Cerebellar cortex (tissue), 1 donor: Measurements from ENCODE around the gene TNFSF11.
"Not testable (repeated sequence)": the region's sequence is repeated elsewhere in the genome, so short reads cannot be mapped to it uniquely, and the experiment has no call there.

Experiments
- DNase-seq: peaks from one replicate; pipeline ENCODE4 v3.0.0-alpha.2; 2015; ENCODE audit warnings: low spot score

Gene TNFSF11, protein sequence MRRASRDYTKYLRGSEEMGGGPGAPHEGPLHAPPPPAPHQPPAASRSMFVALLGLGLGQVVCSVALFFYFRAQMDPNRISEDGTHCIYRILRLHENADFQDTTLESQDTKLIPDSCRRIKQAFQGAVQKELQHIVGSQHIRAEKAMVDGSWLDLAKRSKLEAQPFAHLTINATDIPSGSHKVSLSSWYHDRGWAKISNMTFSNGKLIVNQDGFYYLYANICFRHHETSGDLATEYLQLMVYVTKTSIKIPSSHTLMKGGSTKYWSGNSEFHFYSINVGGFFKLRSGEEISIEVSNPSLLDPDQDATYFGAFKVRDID

DNA sequence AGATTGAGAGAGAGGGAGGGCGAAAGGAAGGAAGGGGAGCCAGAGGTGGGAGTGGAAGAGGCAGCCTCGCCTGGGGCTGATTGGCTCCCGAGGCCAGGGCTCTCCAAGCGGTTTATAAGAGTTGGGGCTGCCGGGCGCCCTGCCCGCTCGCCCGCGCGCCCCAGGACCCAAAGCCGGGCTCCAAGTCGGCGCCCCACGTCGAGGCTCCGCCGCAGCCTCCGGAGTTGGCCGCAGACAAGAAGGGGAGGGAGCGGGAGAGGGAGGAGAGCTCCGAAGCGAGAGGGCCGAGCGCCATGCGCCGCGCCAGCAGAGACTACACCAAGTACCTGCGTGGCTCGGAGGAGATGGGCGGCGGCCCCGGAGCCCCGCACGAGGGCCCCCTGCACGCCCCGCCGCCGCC is at the start of gene TNFSF11:
TSS of gene TNFSF11 (plus strand) at position 142 of the 400 bp plus-strand sequence. CDS start at position 294, 152 bp downstream.
- no peak for DNase-seq

DNA sequence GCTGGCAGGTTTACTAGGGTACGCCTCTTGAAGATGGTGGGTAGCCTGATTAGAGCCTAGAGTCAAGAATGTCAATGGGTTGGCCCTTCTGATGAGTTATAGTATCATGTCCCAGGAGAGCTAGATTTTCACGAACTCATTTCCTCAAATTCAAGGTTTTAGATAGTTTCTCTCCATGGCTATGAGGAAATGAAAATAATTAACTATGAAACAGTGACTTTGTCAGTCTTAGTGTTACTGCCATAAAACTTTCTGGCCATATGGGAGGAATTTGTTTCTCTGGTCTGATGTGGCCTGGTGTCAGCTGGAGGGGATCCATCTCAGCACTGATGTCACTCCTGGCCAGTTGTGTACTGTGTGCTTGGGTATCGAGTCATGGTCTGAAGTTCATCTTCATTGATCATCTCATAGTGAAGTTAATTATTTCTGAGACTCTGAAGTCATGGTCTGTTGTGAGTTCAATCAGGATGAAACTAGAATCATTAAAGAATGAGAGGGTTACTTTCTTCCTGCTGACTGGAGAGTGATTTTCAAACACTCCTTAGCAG is 49.4 kb upstream of the TNFSF11 start:
- no peak for DNase-seq

DNA sequence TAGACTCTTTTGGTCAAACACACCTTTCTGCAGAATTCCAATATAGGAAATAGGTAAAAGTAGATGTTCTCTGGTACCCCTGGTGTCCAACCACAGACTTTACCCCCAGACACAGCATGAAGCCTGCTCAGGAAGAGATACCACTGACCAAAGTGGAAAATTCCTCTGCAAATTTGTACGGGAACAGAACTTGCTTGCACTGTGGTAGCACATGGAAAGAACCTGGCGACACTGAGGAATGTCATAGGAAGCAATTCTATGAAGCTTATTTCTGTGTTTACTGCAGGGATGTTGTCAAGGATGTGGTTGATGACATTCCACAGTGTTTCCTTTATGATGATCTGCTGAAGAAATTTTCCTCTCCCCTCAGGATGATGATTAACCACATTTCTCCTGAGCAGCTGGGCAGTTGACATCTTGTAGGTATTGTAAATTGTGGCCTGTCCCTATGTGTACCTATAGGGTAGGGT is 48.9 kb upstream of the TNFSF11 start:
- DNase-seq: no peak

DNA sequence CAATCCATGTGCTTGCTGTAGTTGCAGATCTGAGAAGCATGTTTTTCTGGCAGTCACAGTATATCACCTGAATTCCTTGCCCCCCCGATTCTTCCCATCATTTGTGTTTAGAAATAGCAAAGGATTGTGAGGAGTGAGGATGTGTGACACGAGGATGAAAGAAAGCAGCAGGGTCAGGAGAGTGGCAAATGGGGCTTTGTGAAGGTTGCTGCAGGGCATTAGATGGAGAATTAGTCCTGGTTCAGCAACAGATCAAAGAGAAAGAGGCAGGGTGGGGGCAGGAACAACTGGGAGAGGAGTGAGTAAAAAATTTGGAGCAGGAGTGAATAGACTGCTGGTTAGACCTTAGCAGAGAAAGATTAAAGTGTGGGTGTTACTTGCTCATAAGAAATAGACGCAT is 47.7 kb upstream of the TNFSF11 start:
- no peak for DNase-seq

DNA sequence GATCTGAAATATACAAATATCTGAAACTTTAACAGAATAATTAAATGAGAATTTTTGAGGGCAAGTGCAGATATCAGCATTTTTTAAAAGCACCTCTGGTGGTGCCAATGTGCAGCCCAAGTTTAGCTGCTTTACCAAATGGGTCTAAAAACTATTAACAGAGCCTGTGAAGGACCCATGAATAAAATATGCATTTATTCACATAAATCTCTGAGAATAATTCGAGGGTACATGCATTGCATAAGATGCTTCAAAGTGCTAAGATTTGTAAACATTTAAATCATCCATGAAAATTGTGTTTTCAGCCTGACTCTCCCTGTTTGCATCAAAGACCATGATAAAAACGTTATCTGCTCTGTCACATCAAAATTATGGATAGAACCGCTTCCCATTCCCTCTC is 47.1 kb upstream of the TNFSF11 start:
- DNase-seq: no peak

DNA sequence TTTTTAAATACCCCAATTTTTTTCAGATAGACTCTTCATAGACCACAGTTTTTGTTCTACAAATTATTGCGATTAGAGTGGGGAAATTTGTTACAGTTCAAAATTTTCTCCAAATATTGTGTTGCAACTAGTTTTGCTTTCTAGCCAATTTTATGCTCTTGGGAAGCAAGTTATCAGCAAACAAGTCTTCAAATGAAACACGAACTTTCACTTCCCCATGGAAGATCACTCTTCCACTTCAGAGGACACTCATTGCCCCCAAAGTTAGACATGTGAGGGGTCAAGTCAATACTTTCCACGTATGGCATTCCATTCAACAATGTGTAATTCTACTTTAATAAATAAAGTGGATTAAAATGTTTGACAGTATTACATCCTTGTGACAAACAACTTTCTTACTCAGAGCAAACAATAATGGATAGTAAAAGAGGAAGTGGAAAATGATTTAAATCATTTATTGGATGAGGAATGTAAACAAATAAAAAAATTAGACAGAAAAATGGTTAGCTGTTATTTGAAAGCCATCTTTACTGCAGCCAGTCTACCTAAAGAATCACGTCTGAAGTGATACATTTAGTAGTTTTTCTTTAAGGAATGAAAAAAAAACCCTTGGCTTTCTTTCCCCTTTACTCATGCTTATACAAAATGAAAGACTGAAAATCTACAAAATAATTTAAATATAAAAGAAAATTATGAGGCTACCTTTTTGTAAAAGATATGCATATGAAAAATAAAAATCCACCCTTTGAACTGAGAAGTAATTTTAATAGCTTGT is 41.2 kb upstream of the TNFSF11 start:
- DNase-seq: no peak

DNA sequence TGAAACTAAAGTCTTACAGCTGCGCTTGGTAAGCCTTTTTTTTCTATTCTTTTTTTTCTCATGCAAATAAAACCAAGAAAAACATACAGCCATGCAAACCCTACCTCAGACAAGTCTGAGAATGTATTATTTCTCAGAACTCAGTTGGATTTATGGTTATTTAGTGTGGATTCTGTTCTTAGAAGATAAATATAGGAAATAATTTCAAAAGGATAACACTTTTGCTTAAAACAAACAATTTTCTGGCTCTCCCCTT is 40.7 kb upstream of the TNFSF11 start:
- DNase-seq: no peak

DNA sequence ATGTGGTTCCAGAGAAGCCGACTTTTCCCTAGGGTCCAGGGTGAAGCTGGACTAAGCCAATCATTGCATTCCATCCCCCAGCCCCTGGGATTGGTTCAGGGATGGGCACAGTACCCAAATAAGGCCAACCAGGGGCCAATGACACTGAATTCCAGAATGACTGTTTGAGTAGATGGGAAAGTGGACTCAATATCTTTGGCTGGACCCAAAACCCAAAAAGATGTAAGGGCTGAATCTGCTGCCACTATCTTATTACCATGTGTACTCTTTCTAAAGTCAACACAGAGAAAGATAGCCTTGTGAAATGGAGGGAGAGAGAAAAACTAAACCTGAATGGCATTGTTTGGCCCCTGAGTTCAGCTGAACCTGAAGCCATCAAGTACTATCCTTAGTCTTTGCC is 39.2 kb upstream of the TNFSF11 start:
- DNase-seq: no peak

DNA sequence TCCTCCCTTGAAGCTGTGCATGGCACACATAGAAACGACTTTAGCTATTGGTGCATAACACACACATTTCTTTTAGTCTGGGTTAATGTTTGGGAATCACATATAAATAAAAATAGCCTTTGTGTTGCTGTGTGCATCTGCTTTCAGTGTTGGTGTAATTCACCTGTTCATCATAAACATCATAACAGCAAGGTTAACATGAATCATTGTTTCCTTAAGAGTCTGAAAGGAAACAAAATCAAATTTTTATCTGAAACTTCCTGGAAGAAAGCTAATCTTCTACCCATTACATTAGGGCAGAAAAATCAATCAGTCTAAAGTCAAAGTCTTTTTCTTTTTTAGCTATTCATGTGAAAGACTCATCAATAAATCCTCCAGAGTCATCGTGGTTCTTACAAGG is 35.0 kb upstream of the TNFSF11 start:
- no peak for DNase-seq

DNA sequence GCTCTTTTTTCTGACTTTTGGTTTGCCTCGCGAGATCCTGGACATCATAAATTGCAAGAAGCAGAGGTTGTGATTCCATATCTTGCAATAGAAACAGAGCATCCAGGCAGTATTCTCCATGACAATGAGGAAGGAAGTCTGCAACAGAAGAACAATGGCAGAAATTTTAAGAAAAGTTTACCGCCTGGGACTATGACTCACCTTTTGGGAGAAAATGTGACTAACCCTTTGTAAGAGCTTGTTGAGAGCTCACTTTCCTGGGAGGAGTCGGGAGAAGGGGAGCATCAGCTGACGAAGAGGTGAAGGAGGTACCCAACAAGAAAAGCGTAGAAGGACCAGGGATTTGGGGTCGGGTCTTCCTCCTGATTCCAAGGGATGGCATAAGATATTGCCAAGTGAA is 34.3 kb upstream of the TNFSF11 start:
- no peak for DNase-seq

DNA sequence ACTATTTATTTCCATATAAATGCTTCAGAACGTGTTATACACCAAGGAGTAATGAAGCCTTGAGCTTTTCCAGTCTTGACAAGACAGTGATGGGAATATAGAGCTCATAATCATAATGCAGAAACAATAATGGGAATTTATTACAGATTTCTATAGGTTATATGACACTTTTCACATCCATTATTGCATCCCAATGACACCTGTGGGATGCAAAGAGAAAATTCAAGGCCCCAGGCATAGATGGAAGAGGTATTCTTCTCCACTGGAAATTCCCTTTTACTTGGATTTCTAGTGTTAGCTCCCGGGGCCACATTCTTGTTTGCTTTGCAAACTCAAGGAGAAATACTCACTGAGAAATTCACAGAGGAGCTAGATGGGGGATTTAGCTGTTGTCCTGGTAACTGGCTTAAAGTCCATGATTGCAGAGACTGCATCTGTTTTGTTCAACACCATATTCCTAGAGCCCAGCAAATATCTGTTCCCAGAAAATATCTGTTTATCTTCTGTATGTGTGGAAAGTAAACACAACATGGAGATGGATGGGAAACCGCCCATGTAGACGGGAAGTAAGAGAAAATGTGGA is 30.6 kb upstream of the TNFSF11 start:
- no peak for DNase-seq

DNA sequence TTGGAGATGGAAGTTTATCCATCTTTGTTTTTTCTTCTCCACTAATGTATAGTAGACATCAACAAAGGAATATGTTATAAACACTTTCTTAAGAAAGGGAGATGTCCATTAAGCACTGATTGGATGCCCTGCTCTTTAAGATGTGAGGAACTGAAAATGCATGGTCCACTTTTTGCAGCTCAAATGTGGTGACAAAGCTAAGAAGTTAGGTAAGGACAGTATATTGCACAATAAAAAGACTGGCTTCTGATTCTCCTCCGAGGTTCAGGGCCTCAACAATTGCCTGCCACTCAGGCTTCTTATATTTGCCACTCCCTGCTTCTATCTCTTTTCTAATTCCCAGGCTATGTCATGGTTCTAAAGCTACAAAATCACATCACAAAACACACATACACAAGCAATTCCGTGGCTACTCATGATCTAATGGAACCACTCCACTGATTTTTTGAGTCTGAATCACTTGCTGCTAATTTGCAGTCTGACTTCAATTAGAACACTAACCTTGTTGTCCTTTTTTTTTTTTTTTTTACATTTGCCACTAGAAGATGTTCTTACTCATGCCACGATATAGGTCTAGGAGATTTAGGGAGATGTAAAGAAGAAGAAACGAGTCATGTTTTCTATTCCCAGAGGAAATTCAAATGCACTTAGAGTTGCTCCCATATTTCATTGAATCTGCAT is 29.6 kb upstream of the TNFSF11 start:
- no peak for DNase-seq

DNA sequence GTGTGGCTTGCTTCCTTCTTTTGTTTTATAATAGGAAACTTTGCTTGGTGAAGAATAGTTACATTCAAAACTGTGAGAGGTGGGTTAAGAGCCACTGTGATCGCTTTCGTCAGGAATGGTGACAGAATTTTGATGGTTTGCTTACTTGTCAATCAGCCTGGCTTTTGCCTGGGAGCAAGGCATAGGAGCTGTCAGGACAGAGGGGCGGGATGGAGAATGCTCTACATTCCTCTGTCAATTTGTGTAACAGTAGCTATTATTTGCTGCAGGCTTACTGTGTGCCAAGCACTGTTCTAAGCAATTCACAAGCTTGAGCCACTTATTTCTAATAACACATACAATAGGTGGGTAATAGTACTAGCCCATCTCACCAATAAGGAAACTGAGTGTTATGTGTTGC is 28.1 kb upstream of the TNFSF11 start:
- no peak for DNase-seq

DNA sequence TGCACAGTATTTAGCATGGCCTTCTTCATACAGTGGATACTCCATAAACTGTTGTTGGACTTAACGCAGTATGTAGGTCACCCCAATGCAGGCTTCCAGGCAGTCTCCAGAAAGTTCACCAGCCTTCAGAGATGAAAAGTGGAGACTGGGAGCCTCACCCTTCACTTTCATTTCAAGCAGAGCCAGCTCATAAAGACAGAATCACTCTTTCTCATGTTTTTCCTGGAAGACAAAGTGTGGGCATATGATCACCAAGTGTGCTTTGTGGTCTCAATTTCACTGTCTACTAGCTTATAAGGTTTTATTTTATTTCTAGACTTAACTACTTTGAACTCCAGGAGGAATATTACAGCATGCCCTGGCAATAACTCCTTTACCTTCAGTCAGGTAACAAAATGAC is 26.3 kb upstream of the TNFSF11 start:
- no peak for DNase-seq

DNA sequence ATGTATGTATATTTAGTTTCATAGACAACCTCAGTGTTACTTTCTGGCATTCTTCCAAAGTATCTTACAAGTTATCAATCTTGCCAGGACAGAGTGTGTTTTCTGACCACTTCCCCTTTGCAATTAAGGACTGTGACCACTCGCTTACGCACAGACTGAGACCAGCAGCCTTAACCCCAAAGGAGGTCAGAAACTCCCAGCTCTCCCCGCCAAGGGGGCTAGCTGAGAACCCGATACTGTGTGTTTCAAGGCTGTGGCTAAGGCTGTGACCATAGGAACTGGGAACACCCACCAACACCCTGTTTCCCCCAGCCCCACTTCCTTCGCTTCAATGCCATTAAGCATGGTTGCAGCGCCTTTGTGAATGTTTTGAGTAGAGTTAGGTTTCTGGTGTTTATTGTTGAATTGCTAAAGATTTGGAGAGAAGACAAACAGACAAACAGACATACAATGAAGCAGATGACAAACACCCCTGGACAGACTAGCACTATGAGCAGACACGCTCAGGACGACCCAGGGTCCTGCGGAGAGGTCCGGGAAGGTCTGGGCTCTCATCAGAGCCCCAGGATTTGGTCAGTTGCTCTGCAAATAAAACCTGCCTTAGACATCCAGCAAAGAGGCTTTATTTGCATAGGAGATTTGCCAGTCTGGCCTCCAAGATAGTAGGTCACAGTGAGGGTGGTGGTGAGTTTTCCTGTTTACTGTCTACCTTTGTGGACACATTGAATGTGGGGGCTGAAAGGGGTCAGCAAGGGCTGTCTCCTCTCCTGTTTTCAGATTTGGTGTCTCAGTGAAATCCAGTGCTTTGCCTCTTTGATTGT is 25.0 kb upstream of the TNFSF11 start:
- no peak for DNase-seq

DNA sequence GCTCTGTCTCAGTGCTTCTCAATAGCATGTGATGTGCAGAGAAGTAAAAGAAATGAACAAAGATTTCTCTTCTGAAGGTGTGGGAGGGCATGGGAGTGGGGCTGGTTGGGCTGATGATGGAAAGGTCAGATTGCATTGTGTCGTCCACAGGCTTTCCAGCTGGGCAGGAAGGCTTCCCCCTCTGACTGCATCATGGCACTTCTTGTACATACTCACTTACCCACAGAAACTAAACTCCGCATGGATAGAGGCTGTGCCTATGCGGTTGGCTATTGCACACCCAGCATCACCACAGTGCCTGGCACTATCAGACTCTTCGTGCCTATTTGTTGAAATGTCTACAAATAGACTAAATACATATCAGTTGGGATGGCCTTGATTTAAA is 24.4 kb upstream of the TNFSF11 start:
- no peak for DNase-seq

DNA sequence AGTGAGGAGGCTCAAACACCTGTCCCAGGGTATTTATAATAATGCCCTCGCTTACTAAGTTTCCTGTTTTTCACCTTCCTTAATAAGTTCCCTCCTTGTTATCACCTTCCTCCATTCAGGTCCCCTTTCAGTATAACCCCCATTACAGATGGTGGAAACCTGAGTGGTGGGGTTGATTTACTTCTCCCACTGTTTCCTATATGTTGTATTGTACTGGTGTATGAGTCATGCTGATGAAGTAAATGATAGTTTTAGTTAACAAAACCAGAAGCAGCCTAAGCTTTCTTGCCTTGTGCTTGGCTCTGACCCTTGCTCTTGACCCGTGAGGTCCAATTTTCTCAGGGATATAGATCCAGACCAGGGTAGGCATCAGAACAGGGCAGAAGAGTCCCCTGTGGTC is 22.3 kb upstream of the TNFSF11 start:
- no peak for DNase-seq

DNA sequence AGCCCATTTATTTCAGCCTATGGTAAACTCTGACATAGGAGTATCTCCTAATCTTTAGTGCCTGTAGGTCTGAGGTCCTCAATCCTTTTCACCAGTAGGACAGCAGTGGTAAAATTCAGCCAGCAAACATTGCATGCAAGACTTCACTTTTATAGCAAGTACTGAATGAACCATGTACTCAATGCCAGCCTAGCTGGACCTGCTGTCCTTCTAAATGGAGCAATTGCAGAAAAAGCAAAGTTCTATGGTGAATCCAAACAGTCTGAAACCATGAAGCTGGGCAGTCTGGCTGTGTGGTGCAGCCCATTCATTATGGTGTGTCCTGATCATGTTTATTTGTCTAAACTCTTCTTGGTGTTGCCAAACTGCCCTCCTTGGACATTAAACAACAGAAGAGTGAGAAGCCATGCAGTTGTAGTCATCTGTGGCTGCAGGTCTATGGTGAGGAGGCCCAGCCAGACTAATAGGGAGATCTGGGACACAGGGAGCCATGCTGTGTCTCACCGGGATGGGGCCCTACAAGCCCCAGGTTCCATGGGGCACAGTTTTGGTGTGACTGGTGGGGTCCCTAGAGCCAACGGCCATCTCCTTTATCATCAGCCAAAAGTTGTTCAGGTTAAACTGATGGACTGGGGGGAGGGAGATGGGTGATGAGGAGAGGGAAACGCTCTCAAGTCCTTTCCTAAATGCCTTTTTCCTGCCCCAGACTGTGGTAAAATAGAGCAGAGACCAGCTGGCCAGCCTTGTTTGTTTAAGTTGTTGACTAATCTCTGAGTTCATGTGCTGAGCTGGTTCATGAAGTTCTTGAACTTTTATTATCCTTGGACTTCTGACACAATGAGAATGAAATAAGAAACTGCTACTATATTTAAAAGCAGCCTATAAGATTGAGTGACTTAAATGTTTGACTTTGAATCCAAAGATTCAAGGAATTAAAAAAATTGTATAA is 20.6 kb upstream of the TNFSF11 start:
- no peak for DNase-seq

DNA sequence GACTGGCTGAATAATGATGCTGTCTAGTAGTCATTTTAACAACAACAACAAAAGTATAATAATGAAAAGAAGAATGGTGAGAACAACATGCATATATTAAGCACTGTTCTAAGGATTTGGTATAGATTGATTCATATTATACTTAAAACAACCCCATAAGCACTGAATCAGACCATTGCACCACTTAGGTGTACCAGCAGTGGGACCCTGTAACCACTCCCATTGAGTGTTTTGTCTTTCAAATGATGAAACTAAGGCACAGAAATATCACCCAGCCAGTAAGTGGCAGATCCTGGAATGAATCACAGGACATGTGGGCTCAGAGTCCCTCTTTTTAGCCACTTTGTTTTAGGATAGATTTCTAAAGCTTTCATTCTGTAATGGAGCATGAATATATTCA is 14.9 kb upstream of the TNFSF11 start:
- DNase-seq: no peak

DNA sequence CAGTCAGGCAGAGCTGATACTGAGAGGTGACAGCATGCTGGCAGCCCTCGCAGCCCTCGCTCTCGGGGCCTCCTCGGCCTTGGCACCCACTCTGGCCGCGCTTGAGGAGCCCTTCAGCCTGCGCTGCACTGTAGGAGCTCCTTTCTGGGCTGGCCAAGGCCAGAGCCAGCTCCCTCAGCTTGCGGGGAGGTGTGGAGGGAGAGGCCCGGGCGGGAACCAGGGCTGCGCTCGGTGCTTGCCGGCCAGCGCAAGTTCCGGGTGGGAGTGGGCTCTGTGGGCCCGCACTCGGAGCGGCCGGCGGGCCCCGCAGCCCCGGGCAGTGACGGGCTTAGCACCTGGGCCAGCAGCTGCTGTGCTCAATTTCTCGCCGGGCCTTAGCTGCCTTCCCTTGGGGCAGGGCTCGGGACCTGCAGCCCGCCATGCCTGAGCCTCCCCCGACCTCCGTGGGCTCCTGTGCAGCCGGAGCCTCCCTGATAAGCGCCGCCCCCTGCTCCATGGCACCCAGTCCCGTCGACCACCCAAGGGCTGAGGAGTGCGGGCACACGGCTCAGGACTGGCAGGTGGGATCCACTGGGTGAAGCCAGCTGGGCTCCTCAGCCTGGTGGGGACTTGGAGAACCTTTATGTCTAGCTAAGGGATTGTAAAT is 14.3 kb upstream of the TNFSF11 start:
- not testable (repeated sequence) for DNase-seq
